Stomach (tissue), 4 donors: ENCODE results near the gene TLCD3A.

Source experiments
- POLR2A ChIP-seq, 4 donors: fragments of 450-650 bp; IDR thresholded peaks; one replicate each; pipeline ENCODE4 v1.6.1; 2016; ENCODE audit warnings: antibody characterized with exemption in 4 of 4, control low read depth in 2 of 4, mild to moderate bottlenecking in 1 of 4, moderate library complexity in 1 of 4
- TF ChIP-seq, protein P1 (sequence below), 7 experiments: fragments of 450-650 bp in 4 of 7; fragments of 200-600 bp in 3 of 7; sonication (generic) in 3 of 7; IDR thresholded peaks; one replicate each; pipeline ENCODE4 v1.5.1; 2016 to 2019; ENCODE audit warnings: antibody characterized with exemption in 7 of 7, control low read depth in 2 of 7, mild to moderate bottlenecking in 1 of 7

GRCh38 chr17:699345-699744 lies 33.1 kb upstream of the TLCD3A start:
- no peak for TF ChIP-seq POLR2A (IDR thresholded peaks at IDR 0.05)
- TF ChIP-seq, protein P1, sequence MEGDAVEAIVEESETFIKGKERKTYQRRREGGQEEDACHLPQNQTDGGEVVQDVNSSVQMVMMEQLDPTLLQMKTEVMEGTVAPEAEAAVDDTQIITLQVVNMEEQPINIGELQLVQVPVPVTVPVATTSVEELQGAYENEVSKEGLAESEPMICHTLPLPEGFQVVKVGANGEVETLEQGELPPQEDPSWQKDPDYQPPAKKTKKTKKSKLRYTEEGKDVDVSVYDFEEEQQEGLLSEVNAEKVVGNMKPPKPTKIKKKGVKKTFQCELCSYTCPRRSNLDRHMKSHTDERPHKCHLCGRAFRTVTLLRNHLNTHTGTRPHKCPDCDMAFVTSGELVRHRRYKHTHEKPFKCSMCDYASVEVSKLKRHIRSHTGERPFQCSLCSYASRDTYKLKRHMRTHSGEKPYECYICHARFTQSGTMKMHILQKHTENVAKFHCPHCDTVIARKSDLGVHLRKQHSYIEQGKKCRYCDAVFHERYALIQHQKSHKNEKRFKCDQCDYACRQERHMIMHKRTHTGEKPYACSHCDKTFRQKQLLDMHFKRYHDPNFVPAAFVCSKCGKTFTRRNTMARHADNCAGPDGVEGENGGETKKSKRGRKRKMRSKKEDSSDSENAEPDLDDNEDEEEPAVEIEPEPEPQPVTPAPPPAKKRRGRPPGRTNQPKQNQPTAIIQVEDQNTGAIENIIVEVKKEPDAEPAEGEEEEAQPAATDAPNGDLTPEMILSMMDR (IDR thresholded peaks at IDR 0.05), result no peak
